ENCODE results near the gene TMIGD3.

Gene TMIGD3

DNA sequence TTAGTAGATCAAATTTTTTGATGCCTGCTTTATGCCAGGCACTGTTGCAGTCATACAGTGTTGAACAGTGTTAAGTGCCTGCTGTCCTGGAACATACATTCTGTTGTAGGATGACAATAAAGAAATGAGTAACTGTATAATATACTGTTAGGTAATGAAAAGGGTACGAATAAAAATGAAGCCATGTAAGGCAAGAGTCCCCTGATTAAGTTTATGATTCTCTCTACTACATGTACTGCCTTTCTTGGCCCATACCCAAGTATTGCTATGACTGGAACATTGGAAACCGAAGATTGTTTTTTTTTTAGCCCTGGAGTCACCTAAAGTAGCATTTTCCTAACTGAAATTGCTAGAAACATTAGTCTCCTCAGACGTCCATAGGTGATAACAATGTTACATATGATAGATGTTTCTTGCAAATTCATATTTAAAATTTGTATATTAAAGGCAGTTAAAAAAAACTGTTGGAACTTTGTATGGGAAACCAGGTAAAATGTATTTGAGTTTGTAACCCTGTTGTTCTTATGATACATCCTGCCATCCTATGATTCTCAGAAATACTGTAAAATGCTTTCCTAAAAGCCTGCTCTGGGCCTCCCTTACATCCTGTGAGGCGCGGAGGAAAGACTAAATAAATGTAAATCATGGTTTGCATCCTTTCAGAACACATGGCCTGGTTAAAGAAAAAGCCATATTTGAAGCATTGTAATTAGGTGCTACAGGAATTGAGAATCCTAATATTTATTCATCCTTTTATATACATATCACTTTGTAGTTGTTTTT is 48.4 kb downstream of the TMIGD3 start:
- Histone ChIP-seq H3K9me3 (ENCODE audit: insufficient read depth, low read length, severe bottlenecking) (no peaks in the 10 kb centered on the region), H3K36me3 (ENCODE audit: insufficient read depth, low read length) (peaks cover 84% of the 10 kb centered on the region)
- TF ChIP-seq EZH2 (IDR thresholded peaks at IDR 0.05; ENCODE audit: borderline replicate concordance, low read depth, low read length, severe bottlenecking): no peak
- TF ChIP-seq, protein P1, sequence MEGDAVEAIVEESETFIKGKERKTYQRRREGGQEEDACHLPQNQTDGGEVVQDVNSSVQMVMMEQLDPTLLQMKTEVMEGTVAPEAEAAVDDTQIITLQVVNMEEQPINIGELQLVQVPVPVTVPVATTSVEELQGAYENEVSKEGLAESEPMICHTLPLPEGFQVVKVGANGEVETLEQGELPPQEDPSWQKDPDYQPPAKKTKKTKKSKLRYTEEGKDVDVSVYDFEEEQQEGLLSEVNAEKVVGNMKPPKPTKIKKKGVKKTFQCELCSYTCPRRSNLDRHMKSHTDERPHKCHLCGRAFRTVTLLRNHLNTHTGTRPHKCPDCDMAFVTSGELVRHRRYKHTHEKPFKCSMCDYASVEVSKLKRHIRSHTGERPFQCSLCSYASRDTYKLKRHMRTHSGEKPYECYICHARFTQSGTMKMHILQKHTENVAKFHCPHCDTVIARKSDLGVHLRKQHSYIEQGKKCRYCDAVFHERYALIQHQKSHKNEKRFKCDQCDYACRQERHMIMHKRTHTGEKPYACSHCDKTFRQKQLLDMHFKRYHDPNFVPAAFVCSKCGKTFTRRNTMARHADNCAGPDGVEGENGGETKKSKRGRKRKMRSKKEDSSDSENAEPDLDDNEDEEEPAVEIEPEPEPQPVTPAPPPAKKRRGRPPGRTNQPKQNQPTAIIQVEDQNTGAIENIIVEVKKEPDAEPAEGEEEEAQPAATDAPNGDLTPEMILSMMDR (IDR thresholded peaks at IDR 0.05; ENCODE audit: borderline replicate concordance, extremely low read depth, low read length, poor library complexity, severe bottlenecking): no peak

DNA sequence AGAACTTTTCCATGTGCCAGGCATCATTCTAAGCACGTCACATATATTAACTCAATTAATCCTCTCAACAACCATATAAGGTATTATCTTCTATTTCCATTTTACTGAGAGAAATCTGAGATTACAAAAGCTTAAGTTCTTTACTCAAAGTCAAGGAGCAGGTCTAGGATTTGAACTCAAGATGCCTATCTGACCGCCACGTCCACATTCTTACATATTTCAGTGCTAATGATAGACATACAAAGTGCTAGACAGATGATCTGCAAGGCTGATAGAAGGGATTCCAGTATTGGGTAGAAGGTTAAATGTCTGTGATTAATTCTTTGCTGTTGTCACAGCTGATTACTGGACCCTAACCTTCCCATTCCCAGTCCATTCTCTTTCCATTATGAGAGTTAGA is 49.7 kb downstream of the TMIGD3 start:
- no peak for ATAC-seq (ENCODE audit: insufficient read depth, low read depth)
- Histone ChIP-seq H3K4me3 (ENCODE audit: low read depth in 1 of 2, low read length in 2 of 2) (no peak overlapping the region), H3K79me2 (ENCODE audit: insufficient read depth, low read length) (peaks cover 69% of the 10 kb centered on the region), H4K20me1 (ENCODE audit: insufficient read depth, low read length) (no peaks in the 10 kb centered on the region; the same call in 1 of the 2 replicates), H3K4me1 (ENCODE audit: insufficient read depth, low read length) (peaks cover 41% of the 10 kb centered on the region), H3K27me3 (ENCODE audit: insufficient read depth, low read length, poor library complexity) (no peaks in the 10 kb centered on the region), H3K9me3 (ENCODE audit: insufficient read depth, low read length, severe bottlenecking) (no peaks in the 10 kb centered on the region), H3K4me2 (ENCODE audit: insufficient read depth, low read length) (peak overlapping the region; percentile 18; the same call in 1 of the 2 replicates), H3K9ac (ENCODE audit: low read depth, low read length) (no peak overlapping the region), H3K36me3 (ENCODE audit: insufficient read depth, low read length) (peaks cover 71% of the 10 kb centered on the region), H3K27ac (ENCODE audit: low read length) (no peak overlapping the region), H2AFZ (ENCODE audit: low read depth, low read length) (no peak overlapping the region)
- no peak for TF ChIP-seq EZH2 (IDR thresholded peaks at IDR 0.05; ENCODE audit: borderline replicate concordance, low read depth, low read length, severe bottlenecking)
- TF ChIP-seq, protein P1 (IDR thresholded peaks at IDR 0.05; ENCODE audit: borderline replicate concordance, extremely low read depth, low read length, poor library complexity, severe bottlenecking): no peak
- DNase-seq: no peak

More for the DNA sequence above, 48.4 kb downstream of the TMIGD3 start:
- H3K27ac ChIP-seq (ENCODE audit: low read length): no peak overlapping the region
- peak overlapping the region; percentile 24; the same call in 1 of the 2 replicates for H3K4me2 ChIP-seq (ENCODE audit: insufficient read depth, low read length)
- no peak for ATAC-seq (ENCODE audit: insufficient read depth, low read depth)
- peaks cover 39% of the 10 kb centered on the region for H3K4me1 ChIP-seq (ENCODE audit: insufficient read depth, low read length)
- no peak for DNase-seq
- H2AFZ ChIP-seq (ENCODE audit: low read depth, low read length): no peak overlapping the region
- H4K20me1 ChIP-seq (ENCODE audit: insufficient read depth, low read length): no peaks in the 10 kb centered on the region; the same call in 1 of the 2 replicates
- H3K4me3 ChIP-seq (ENCODE audit: low read depth in 1 of 2, low read length in 2 of 2): no peak overlapping the region
- H3K9ac ChIP-seq (ENCODE audit: low read depth, low read length): no peak overlapping the region
- H3K27me3 ChIP-seq (ENCODE audit: insufficient read depth, low read length, poor library complexity): no peaks in the 10 kb centered on the region
- H3K79me2 ChIP-seq (ENCODE audit: insufficient read depth, low read length): peaks cover 56% of the 10 kb centered on the region

DNA sequence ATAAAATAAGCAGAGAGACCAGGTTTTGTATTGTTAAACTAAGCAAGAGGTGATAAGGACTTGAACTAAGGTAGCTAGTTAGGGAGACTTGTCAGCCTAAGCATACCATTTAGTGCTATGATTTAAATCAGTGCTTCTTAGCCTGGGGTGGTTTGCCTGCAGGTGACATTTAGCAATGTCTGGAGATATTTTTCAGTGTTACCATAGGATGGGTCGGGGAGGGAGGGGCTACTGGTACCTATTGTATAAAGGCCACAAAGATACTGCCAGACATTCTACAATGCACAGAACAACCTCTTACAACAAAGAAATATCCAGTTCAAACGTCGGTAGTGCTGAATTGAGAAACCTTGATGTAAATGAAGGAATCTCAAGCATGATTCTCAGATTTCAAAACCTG is 50.9 kb downstream of the TMIGD3 start:
- Histone ChIP-seq H3K9ac (ENCODE audit: low read depth, low read length) (no peak overlapping the region), H3K4me3 (ENCODE audit: low read depth in 1 of 2, low read length in 2 of 2) (no peak overlapping the region), H3K4me2 (ENCODE audit: insufficient read depth, low read length) (peak overlapping the region; percentile 87; the same call in 1 of the 2 replicates), H3K9me3 (ENCODE audit: insufficient read depth, low read length, severe bottlenecking) (no peaks in the 10 kb centered on the region), H3K27ac (ENCODE audit: low read length) (no peak overlapping the region), H3K4me1 (ENCODE audit: insufficient read depth, low read length) (peaks cover 50% of the 10 kb centered on the region), H4K20me1 (ENCODE audit: insufficient read depth, low read length) (peaks cover 1% of the 10 kb centered on the region; the same call in 1 of the 2 replicates), H3K27me3 (ENCODE audit: insufficient read depth, low read length, poor library complexity) (no peaks in the 10 kb centered on the region), H3K79me2 (ENCODE audit: insufficient read depth, low read length) (peaks cover 80% of the 10 kb centered on the region), H2AFZ (ENCODE audit: low read depth, low read length) (no peak overlapping the region), H3K36me3 (ENCODE audit: insufficient read depth, low read length) (peaks cover 60% of the 10 kb centered on the region)
- no peak for ATAC-seq (ENCODE audit: insufficient read depth, low read depth)
- DNase-seq: no peak
- TF ChIP-seq, protein P1 (IDR thresholded peaks at IDR 0.05; ENCODE audit: borderline replicate concordance, extremely low read depth, low read length, poor library complexity, severe bottlenecking): no peak
- no peak for TF ChIP-seq EZH2 (IDR thresholded peaks at IDR 0.05; ENCODE audit: borderline replicate concordance, low read depth, low read length, severe bottlenecking)

All from DND-41 (cell line).